H1 (cell line): ENCODE data around the gene EHD2. TPM values are rescaled to one million over a fixed set of nuclear protein-coding genes. Genes with fewer than 3 reads are reported as not detected.

ENCODE experiments used
- CTCF ChIA-PET: fragments of 300-600 bp; sonication (Branson Sonifier 250); formaldehyde crosslinking; loops from one replicate; lab custom pipeline; 2021; ENCODE audit not compliant: partially characterized antibody; lab: Charles Lee
- POLR2A ChIA-PET: fragments of 300-600 bp; sonication (Branson Sonifier 250); formaldehyde crosslinking; loops from one replicate; lab custom pipeline; 2021; ENCODE audit warnings: inconsistent platforms; ENCODE audit not compliant: partially characterized antibody; lab: Charles Lee
- DNase-seq, 2 experiments: peaks; one replicate each; pipeline versions ENCODE4 v3.0.0 to v3.0.0-alpha.2; 2010 to 2022; ENCODE audit warnings: low spot score in 2 of 2, low read depth in 1 of 2, mixed read lengths in 1 of 2
- FAIRE-seq: peaks from 2 replicates; lab custom pipeline; 2011; peaks lifted over from hg19 to GRCh38; lab: Jason Lieb, UNC
- H2AFZ ChIP-seq: 2 replicates; pipeline ENCODE4 v1.8.1; 2012; ENCODE audit warnings: low read length, inconsistent platforms
- H2AK5ac ChIP-seq: 2 replicates; pipeline ENCODE4 v1.6.1; 2013; ENCODE audit warnings: low read depth, low read length
- H2BK120ac ChIP-seq: replicated peaks from 2 replicates; pipeline ENCODE3; 2013; ENCODE audit warnings: low read depth, low read length, inconsistent platforms
- H2BK12ac ChIP-seq: 2 replicates; pipeline ENCODE4 v1.6.1; 2013; ENCODE audit warnings: low read depth, low read length
- H2BK15ac ChIP-seq: 2 replicates; pipeline ENCODE4 v1.6.1; 2013; ENCODE audit warnings: low read length
- H2BK20ac ChIP-seq: 2 replicates; pipeline ENCODE4 v1.6.1; 2013; ENCODE audit warnings: low read length
- H2BK5ac ChIP-seq: 2 replicates; pipeline ENCODE4 v1.6.1; 2013; ENCODE audit warnings: low read depth, low read length
- H3K14ac ChIP-seq: 2 replicates; pipeline ENCODE4 v1.6.1; 2013; ENCODE audit warnings: inconsistent platforms; ENCODE audit not compliant: insufficient read length
- H3K18ac ChIP-seq: 2 replicates; pipeline ENCODE4 v1.6.1; 2013; ENCODE audit warnings: low read length; ENCODE audit errors: extremely low read depth
- H3K23ac ChIP-seq: 2 replicates; pipeline ENCODE4 v1.6.1; 2013; ENCODE audit warnings: inconsistent platforms; ENCODE audit not compliant: insufficient read length
- H3K23me2 ChIP-seq: 2 replicates; pipeline ENCODE4 v1.6.1; 2013; ENCODE audit warnings: low read depth, low read length
- H3K27ac ChIP-seq: 2 replicates; pipeline ENCODE4 v1.6.1; 2011; ENCODE audit warnings: low read depth, low read length, inconsistent platforms
- H3K27me3 ChIP-seq, 4 experiments: replicated peaks in 1 of 4; 1 replicate in 1 of 4; 2 replicates in 3 of 4; pipeline versions ENCODE4 v1.6.1 to v1.8.1; 2011 to 2013; ENCODE audit warnings: low read length in 3 of 4, mild to moderate bottlenecking in 3 of 4, inconsistent platforms in 2 of 4, mixed read lengths in 2 of 4, moderate library complexity in 1 of 4; ENCODE audit not compliant: control insufficient read depth in 3 of 4, insufficient read depth in 3 of 4; ENCODE audit errors: extremely low read depth in 1 of 4
- H3K36me3 ChIP-seq, 4 experiments: 2 replicates each; pipeline versions ENCODE4 v1.6.1 to v1.8.1; 2011 to 2013; ENCODE audit warnings: mild to moderate bottlenecking in 4 of 4, low read length in 3 of 4, moderate library complexity in 2 of 4, control low read depth in 1 of 4, inconsistent platforms in 1 of 4; ENCODE audit not compliant: insufficient read depth in 4 of 4, control insufficient read depth in 2 of 4
- H3K4ac ChIP-seq: replicated peaks from 2 replicates; pipeline ENCODE3; 2013; ENCODE audit warnings: low read length, low read depth, mixed read lengths, inconsistent platforms; ENCODE audit not compliant: insufficient read length
- H3K4me1 ChIP-seq, 4 experiments: replicated peaks in 1 of 4; 1 replicate in 1 of 4; 2 replicates in 3 of 4; pipeline versions ENCODE4 v1.6.1 to v1.8.1; 2011 to 2013; ENCODE audit warnings: low read length in 3 of 4, inconsistent platforms in 2 of 4, mixed read lengths in 1 of 4; ENCODE audit not compliant: insufficient read depth in 4 of 4, control insufficient read depth in 3 of 4
- H3K4me2 ChIP-seq, 2 experiments: 2 replicates each; pipeline versions ENCODE4 v1.6.1 to v1.8.1; 2011 to 2013; ENCODE audit warnings: low read depth in 2 of 2, low read length in 2 of 2, control low read depth in 1 of 2, inconsistent platforms in 1 of 2, mild to moderate bottlenecking in 1 of 2; ENCODE audit not compliant: insufficient read depth in 1 of 2
- H3K4me3 ChIP-seq, 4 experiments: fragments of 200-600, 300-600 bp in 1 of 4; sonication (generic), shearing (Covaris generic), sonication (Bioruptor Twin) in 1 of 4; 2 replicates each; pipeline versions ENCODE4 v1.5.1 to v1.8.1; 2011 to 2016; ENCODE audit warnings: low read length in 4 of 4, low read depth in 3 of 4, control low read depth in 2 of 4, inconsistent platforms in 2 of 4, mild to moderate bottlenecking in 2 of 4, mixed read lengths in 1 of 4, moderate library complexity in 1 of 4; ENCODE audit not compliant: insufficient read depth in 2 of 4; ENCODE audit errors: extremely low read depth in 1 of 4
- H3K56ac ChIP-seq: replicated peaks from 2 replicates; pipeline ENCODE3; 2013; ENCODE audit warnings: low read depth, mild to moderate bottlenecking, mixed read lengths, low read length, inconsistent platforms; ENCODE audit not compliant: insufficient read length
- H3K79me1 ChIP-seq: 2 replicates; pipeline ENCODE4 v1.6.1; 2013; ENCODE audit warnings: low read depth, low read length, control low read depth
- H3K79me2 ChIP-seq, 2 experiments: 2 replicates each; pipeline versions ENCODE4 v1.6.1 to v1.8.1; 2012 to 2013; ENCODE audit warnings: low read length in 2 of 2, mild to moderate bottlenecking in 2 of 2, inconsistent platforms in 1 of 2; ENCODE audit not compliant: insufficient read depth in 2 of 2, control insufficient read depth in 1 of 2
- H3K9ac ChIP-seq, 4 experiments: replicated peaks in 1 of 4; 1 replicate in 1 of 4; 2 replicates in 3 of 4; pipeline versions ENCODE4 v1.6.1 to v1.8.1; 2011 to 2013; ENCODE audit warnings: low read depth in 3 of 4, low read length in 3 of 4, control low read depth in 2 of 4, mild to moderate bottlenecking in 2 of 4, moderate library complexity in 2 of 4, inconsistent platforms in 1 of 4; ENCODE audit errors: extremely low read depth in 1 of 4
- H3K9me3 ChIP-seq, 2 experiments: 2 replicates each; pipeline versions ENCODE4 v1.6.1 to v1.8.1; 2012 to 2013; ENCODE audit warnings: mild to moderate bottlenecking in 2 of 2, moderate library complexity in 2 of 2, control low read depth in 1 of 2, inconsistent platforms in 1 of 2, low read depth in 1 of 2, low read length in 1 of 2, mixed read lengths in 1 of 2; ENCODE audit not compliant: insufficient read depth in 2 of 2
- H4K20me1 ChIP-seq, 2 experiments: replicated peaks in 1 of 2; 2 replicates each; pipeline versions ENCODE3 to v1.8.1; 2011 to 2013; ENCODE audit warnings: inconsistent platforms in 2 of 2, low read length in 2 of 2, mild to moderate bottlenecking in 1 of 2; ENCODE audit not compliant: insufficient read depth in 2 of 2, control insufficient read depth in 1 of 2
- H4K5ac ChIP-seq: 2 replicates; pipeline ENCODE4 v1.6.1; 2013; ENCODE audit warnings: low read length, low read depth, mixed read lengths, inconsistent platforms; ENCODE audit not compliant: insufficient read length
- H4K8ac ChIP-seq: 2 replicates; pipeline ENCODE4 v1.8.0; 2013; ENCODE audit warnings: mild to moderate bottlenecking, moderate library complexity, low read length, inconsistent platforms; ENCODE audit not compliant: insufficient read depth; ENCODE audit errors: extremely low read depth
- H4K91ac ChIP-seq: replicated peaks from 2 replicates; pipeline ENCODE3; 2013; ENCODE audit warnings: low read length, mixed read lengths, inconsistent platforms; ENCODE audit not compliant: insufficient read length
- BCL11A ChIP-seq, 2 experiments: IDR thresholded peaks; one replicate each; pipeline ENCODE4 v1.6.1; 2011; ENCODE audit warnings: low read depth in 2 of 2, low read length in 2 of 2, mild to moderate bottlenecking in 2 of 2
- CREB1 ChIP-seq: IDR thresholded peaks from 2 replicates; pipeline ENCODE4 v1.6.1; 2012; ENCODE audit warnings: inconsistent platforms
- GABPA ChIP-seq: IDR thresholded peaks from 2 replicates; pipeline ENCODE4 v1.6.1; 2011; ENCODE audit warnings: mild to moderate bottlenecking, low read length, moderate library complexity, borderline replicate concordance; ENCODE audit not compliant: insufficient read depth
- GTF2F1 ChIP-seq: IDR thresholded peaks from 2 replicates; pipeline ENCODE4 v1.6.1; 2012; ENCODE audit warnings: low read depth, low read length, improper control_type of control experiment, borderline replicate concordance
- KDM4A ChIP-seq: IDR thresholded peaks from one replicate; pipeline ENCODE4 v1.7.1; 2012; ENCODE audit warnings: low read depth, mild to moderate bottlenecking, moderate library complexity, low read length, inconsistent platforms; ENCODE audit not compliant: severe bottlenecking
- POLR2AphosphoS5 ChIP-seq: IDR thresholded peaks from 2 replicates; pipeline ENCODE4 v1.6.1; 2011; ENCODE audit warnings: low read depth, low read length
- WGBS, 2 experiments: shearing (Covaris generic) in 1 of 2; methylation state at CpG; one replicate each; pipeline versions ENCODE4 v1.1.6 to v1.1.7; 2013 to 2015; ENCODE audit warnings: low lambda C conversion rate in 2 of 2, mixed read lengths in 2 of 2, inconsistent platforms in 1 of 2, low coverage in 1 of 2, missing lambda C conversion rate in 1 of 2; ENCODE audit not compliant: insufficient replicate concordance in 2 of 2, insufficient coverage in 1 of 2, insufficient read length in 1 of 2; ENCODE audit errors: extremely low coverage in 1 of 2, missing lambda C conversion rate in 1 of 2; 5-methylcytosine and 5-hydroxymethylcytosine counted together
- polyA plus RNA-seq, 7 experiments: library from polyadenylated mRNA; depleted of rRNA in 3 of 7; stranded (reverse) in 5 of 7; unstranded in 2 of 7; fragments of >200 nt in 5 of 7; fragments of 200-250 nt in 2 of 7; gene quantifications; 1 replicate in 5 of 7; 2 replicates in 1 of 7; 4 replicates in 1 of 7; pipeline versions ENCODE4 v1.2.1 to v1.2.3, GENCODE V29; 2011 to 2013; ENCODE audit warnings: missing spikeins in 2 of 7, mixed read lengths in 2 of 7
- total RNA-seq: library from RNA; stranded (reverse); fragmentation: NEBNext Ultra II Directional; extraction: Animal tissue kit (Norgen Biotek cat#: 25700); gene quantifications from 2 replicates; pipeline ENCODE4 v1.2.1, GENCODE V29; 2021

EHD2 gene
- total and polyA plus RNA-seq, 2 of the 8 experiments (the other 6 are each of a cell fraction or from before 2014, with no cell fraction given): 4.5 to 14.3 TPM

DNA sequence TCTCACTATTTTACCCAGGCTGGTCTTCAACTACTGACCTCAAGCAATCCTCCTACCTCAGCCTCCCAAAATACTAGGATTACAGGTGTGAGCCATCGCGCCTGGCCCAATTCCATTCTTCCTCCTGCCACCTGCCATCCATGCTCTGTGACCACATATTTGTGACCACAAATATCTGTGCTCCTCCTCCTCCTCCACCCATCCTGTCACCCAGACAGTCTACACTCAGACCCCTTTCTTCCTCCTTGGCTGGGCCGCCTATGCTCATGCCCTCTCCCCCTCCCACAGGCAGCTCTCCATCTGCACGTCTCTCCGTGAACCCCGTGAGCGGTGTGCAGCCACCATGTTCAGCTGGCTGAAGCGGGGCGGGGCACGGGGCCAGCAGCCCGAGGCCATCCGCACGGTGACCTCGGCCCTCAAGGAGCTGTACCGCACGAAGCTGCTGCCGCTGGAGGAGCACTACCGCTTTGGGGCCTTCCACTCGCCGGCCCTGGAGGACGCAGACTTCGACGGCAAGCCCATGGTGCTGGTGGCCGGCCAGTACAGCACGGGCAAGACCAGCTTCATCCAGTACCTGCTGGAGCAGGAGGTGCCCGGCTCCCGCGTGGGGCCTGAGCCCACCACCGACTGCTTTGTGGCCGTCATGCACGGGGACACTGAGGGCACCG, 3.2 kb downstream of the EHD2 start:
- Histone ChIP-seq H3K4me1 (peaks cover 0 to 4% (median 3%) of the 10 kb centered on the region in 4 experiments; a peak in 4 of 7 replicates), H4K8ac (no peak overlapping the region), H2BK12ac (no peak overlapping the region), H2BK5ac (no peak overlapping the region), H3K4ac (no peak overlapping the region), H3K4me2 (no peak overlapping the region), H3K9ac (no peak overlapping the region), H3K18ac (no peak overlapping the region), H3K23me2 (peaks cover 5% of the 10 kb centered on the region; the same call in 1 of the 2 replicates), H3K79me1 (no peaks in the 10 kb centered on the region), H3K79me2 (no peaks in the 10 kb centered on the region), H4K91ac (no peak overlapping the region), H3K23ac (no peak overlapping the region), H2BK20ac (no peak overlapping the region), H2AFZ (no peak overlapping the region), H2AK5ac (no peak overlapping the region), H3K9me3 (peaks cover 3% of the 10 kb centered on the region in 2 experiments; a peak in 1 of 4 replicates), H3K27ac (no peak overlapping the region), H3K14ac (no peak overlapping the region), H3K56ac (no peak overlapping the region), H2BK120ac (no peak overlapping the region), H2BK15ac (no peak overlapping the region), H4K20me1 (peaks cover 0 to 4% of the 10 kb centered on the region in 2 experiments), H3K36me3 (no peaks in the 10 kb centered on the region), H3K27me3 (no peaks in the 10 kb centered on the region), H4K5ac (no peak overlapping the region), H3K4me3 (no peak overlapping the region)
- 92% methylated on average over 12 of the region's 32 CpGs; no CpG with 5 or more reads in 1 of the 2 experiments for WGBS, 2 experiments
- POLR2A ChIA-PET: interaction anchor here (0.6 to 3.0 kb wide), 4 partner anchors 14 to 65 kb away, joined by 3 to 8 read pairs (median 4); no protein-coding TSS in a partner anchor
- no peak for FAIRE-seq
- DNase-seq: no peak
- CTCF ChIA-PET: interaction anchor here (0.6 to 24.9 kb wide), 11 partner anchors 9 to 432 kb away, joined by 3 to 436 read pairs (median 5); partner anchors contain the start of gene NOP53
- TF ChIP-seq GTF2F1: no peak
- no peak for TF ChIP-seq CREB1
- no peak for TF ChIP-seq BCL11A (IDR thresholded peaks at IDR 0.05; ENCODE audit: low read depth in 2 of 2, low read length in 2 of 2)
- TF ChIP-seq GABPA: no peak
- TF ChIP-seq POLR2AphosphoS5: no peak
- TF ChIP-seq KDM4A: no peak
